ENCODE results near the gene PRM3. TPM values are rescaled to one million over a fixed set of nuclear protein-coding genes. Genes with fewer than 3 reads are reported as not detected.

The PRM3 gene
- total RNA-seq, 4 donors from 2014 or later, result not detected

GRCh38 chr16:11289202-11289601 lies 15.8 kb upstream of the PRM3 start:
- 100% methylated on average over 2 of the region's 2 CpGs for WGBS, 2 donors
- no peaks in the 10 kb centered on the region for H3K4me1 ChIP-seq
- no peak overlapping the region for H3K4me3 ChIP-seq
- no peak overlapping the region for H3K27ac ChIP-seq
- no peaks in the 10 kb centered on the region for H3K36me3 ChIP-seq
- intact Hi-C loops (cut with DNase I), result no loop called here
- peaks cover 0 to 6% (median 0%) of the 10 kb centered on the region in 4 donors for H3K27me3 ChIP-seq
- no peak for DNase-seq
- no peaks in the 10 kb centered on the region for H3K9me3 ChIP-seq
- TF ChIP-seq CTCF (IDR thresholded peaks at IDR 0.05), result no peak
- no peak for TF ChIP-seq POLR2A (IDR thresholded peaks at IDR 0.05)

- DNase-seq, result no peak
- H3K4me3 ChIP-seq, result no peak overlapping the region
- 77% methylated on average over 2 of the region's 2 CpGs for WGBS, 2 donors
- H3K36me3 ChIP-seq, result no peaks in the 10 kb centered on the region
- intact Hi-C loops (cut with DNase I), result no loop called here
- no peak for TF ChIP-seq POLR2A (IDR thresholded peaks at IDR 0.05)
- no peak for TF ChIP-seq CTCF (IDR thresholded peaks at IDR 0.05)
- no peak overlapping the region for H3K27ac ChIP-seq
- no peaks in the 10 kb centered on the region for H3K4me1 ChIP-seq
- H3K9me3 ChIP-seq, result no peaks in the 10 kb centered on the region
- no peaks in the 10 kb centered on the region for H3K27me3 ChIP-seq
Observed at GRCh38 chr16:11285842-11286241, 12.4 kb upstream of the PRM3 start.

GRCh38 chr16:11283820-11284248 lies 10.4 kb upstream of the PRM3 start:
- no peaks in the 10 kb centered on the region for H3K27me3 ChIP-seq
- H3K27ac ChIP-seq, result no peak overlapping the region
- WGBS, 2 donors, result 61 to 71% methylated on average over 2 to 4 of the region's 4 CpGs
- H3K36me3 ChIP-seq, result no peaks in the 10 kb centered on the region
- no peak overlapping the region for H3K4me3 ChIP-seq
- no peaks in the 10 kb centered on the region for H3K9me3 ChIP-seq
- DNase-seq, result no peak
- intact Hi-C loops (cut with DNase I), result no loop called here
- H3K4me1 ChIP-seq, result no peaks in the 10 kb centered on the region
- TF ChIP-seq POLR2A (IDR thresholded peaks at IDR 0.05) (no peak), CTCF (IDR thresholded peaks at IDR 0.05) (no peak)

- no peak for TF ChIP-seq POLR2A (IDR thresholded peaks at IDR 0.05)
- Histone ChIP-seq H3K4me1 (no peaks in the 10 kb centered on the region), H3K27me3 (peaks cover 0 to 6% (median 0%) of the 10 kb centered on the region in 4 donors), H3K4me3 (no peak within 1 kb of the TSS), H3K27ac (no peak within 1 kb of the TSS), H3K9me3 (no peaks in the 10 kb centered on the region), H3K36me3 (no peaks in the 10 kb centered on the region)
- intact Hi-C loops (cut with DNase I), result no loop called here
- DNase-seq, result no peak
- 83 to 88% methylated on average over 16 to 21 of the region's 25 CpGs for WGBS, 2 donors
Observed at GRCh38 chr16:11280616-11281522, 7.4 kb upstream of the PRM3 start, which contains the start of gene PRM1. TSS of gene PRM1 (minus strand) at chr16:11281330. CDS start at chr16:11281238, 92 bp downstream.

GRCh38 chr16:11278681-11279628 lies 5.5 kb upstream of the PRM3 start:
- Histone ChIP-seq H3K36me3 (no peaks in the 10 kb centered on the region), H3K4me3 (no peak overlapping the region), H3K4me1 (no peaks in the 10 kb centered on the region), H3K27ac (no peak overlapping the region), H3K27me3 (peaks cover 0 to 8% (median 0%) of the 10 kb centered on the region in 4 donors), H3K9me3 (no peaks in the 10 kb centered on the region)
- intact Hi-C loops (cut with DNase I), result no loop called here
- 73 to 92% methylated on average over 7 of the region's 7 CpGs for WGBS, 2 donors
- TF ChIP-seq CTCF (IDR thresholded peaks at IDR 0.05), result no peak
- TF ChIP-seq POLR2A (IDR thresholded peaks at IDR 0.05), result no peak
- DNase-seq, result no peak
